Smooth muscle cell of bladder (primary cell): ENCODE measurements around the gene TGM1. TPM values are rescaled to one million over a fixed set of nuclear protein-coding genes. Genes with fewer than 3 reads are reported as not detected.

ENCODE experiments used
- total RNA-seq: library from RNA; depleted of rRNA; stranded (reverse); fragments of >200 nt; gene quantifications from 2 replicates; pipeline ENCODE4 v1.2.3, GENCODE V29; 2014

TGM1 gene
- 0.71 and 1.6 TPM in 2 replicates for total RNA-seq

DNA sequence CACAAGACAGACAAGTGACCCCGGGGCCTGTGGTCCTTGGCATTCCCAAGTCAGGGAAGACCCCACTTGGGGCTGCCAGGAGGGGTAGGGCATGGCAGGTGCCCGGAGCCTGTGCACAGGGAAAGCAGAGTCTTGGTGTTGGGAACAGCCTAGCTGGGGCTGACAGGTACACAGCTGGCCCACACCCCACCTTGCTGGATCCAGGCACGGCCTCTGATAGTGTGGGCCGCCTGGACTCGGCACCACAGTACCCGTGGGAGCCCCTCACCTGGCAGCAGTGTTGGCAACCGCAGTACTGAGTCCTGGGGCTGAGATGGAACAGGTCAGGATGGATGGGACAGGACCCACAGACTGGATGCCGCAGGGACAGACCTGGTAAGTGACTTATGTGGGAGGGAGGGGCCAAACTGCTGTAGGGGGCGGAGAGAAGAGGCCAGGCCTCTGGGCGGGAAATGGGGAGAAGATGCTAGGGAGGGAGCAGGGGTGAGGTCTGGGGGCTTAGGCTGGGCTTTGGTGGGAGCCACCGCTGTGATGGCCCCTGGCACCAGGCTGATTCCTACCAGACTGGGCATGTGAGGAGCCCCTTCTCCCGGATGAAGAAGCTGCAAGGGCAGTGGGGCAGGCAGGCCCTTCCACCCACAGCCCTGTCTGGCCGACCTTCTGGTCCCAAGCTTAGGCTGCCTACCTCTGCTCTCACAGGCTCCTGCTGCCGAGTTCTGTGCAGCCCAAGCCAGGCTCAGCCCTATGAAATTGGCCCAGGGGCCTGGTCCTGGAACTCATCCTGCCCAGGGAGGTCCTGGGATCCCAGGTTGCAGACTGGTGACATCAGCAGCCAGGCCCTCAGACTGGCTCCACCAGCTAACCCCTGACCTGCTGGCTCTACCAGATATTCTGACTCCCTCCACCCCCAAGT, at the start of gene TGM1:
TSS of gene TGM1 (minus strand) at position 357 of the 913 bp plus-strand sequence. CDS start 825 bp downstream, outside the sequence.

DNA sequence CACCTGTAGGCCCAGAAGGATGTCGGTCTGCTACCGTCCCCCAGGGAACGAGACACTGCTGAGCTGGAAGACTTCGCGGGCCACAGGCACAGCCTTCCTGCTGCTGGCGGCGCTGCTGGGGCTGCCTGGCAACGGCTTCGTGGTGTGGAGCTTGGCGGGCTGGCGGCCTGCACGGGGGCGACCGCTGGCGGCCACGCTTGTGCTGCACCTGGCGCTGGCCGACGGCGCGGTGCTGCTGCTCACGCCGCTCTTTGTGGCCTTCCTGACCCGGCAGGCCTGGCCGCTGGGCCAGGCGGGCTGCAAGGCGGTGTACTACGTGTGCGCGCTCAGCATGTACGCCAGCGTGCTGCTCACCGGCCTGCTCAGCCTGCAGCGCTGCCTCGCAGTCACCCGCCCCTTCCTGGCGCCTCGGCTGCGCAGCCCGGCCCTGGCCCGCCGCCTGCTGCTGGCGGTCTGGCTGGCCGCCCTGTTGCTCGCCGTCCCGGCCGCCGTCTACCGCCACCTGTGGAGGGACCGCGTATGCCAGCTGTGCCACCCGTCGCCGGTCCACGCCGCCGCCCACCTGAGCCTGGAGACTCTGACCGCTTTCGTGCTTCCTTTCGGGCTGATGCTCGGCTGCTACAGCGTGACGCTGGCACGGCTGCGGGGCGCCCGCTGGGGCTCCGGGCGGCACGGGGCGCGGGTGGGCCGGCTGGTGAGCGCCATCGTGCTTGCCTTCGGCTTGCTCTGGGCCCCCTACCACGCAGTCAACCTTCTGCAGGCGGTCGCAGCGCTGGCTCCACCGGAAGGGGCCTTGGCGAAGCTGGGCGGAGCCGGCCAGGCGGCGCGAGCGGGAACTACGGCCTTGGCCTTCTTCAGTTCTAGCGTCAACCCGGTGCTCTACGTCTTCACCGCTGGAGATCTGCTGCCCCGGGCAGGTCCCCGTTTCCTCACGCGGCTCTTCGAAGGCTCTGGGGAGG, 47.9 kb upstream of the TGM1 start, which contains the start of gene LTB4R:
TSS of gene LTB4R (plus strand) at position 857 of the 959 bp plus-strand sequence. CDS start 4,150 bp downstream, outside the sequence.

DNA sequence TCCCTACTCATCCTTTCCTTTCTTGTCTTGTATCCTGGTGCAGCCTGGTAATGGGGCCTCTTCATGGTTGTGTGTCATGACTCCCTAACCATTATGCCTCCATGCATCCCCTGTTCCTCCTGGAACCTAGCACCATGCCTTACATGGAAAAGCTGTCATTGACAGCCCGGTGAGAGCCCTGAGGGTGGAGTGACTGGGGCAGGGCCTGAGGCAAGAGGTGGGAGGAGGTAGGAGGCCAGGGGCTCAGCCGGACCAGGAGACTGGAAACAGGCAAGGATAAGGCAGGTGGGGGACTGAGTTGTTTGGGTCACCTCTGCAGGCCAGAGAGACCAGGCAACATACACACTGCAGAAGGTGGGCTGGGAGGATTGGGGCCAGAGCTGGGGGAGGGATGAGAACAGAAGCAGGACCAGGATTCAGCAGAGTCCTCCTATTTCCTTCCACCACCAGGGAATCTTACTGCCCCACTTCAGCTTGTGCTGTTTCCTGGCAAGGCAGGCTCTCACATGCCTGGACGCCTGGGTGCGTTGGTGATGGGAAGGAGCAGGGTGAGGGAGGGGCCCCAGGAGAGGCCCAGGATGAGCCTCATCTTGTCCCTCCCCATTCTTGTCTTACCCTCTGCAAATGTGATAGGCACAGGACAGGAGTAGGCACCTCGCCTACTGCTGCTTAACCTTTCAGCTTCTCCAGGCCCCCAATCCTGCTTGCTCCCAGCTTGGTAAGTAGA, 46.7 kb upstream of the TGM1 start, which contains the start of gene LTB4R2:
TSS of gene LTB4R2 (plus strand) at position 603 of the 727 bp plus-strand sequence. CDS start 525 bp downstream, outside the sequence.

DNA sequence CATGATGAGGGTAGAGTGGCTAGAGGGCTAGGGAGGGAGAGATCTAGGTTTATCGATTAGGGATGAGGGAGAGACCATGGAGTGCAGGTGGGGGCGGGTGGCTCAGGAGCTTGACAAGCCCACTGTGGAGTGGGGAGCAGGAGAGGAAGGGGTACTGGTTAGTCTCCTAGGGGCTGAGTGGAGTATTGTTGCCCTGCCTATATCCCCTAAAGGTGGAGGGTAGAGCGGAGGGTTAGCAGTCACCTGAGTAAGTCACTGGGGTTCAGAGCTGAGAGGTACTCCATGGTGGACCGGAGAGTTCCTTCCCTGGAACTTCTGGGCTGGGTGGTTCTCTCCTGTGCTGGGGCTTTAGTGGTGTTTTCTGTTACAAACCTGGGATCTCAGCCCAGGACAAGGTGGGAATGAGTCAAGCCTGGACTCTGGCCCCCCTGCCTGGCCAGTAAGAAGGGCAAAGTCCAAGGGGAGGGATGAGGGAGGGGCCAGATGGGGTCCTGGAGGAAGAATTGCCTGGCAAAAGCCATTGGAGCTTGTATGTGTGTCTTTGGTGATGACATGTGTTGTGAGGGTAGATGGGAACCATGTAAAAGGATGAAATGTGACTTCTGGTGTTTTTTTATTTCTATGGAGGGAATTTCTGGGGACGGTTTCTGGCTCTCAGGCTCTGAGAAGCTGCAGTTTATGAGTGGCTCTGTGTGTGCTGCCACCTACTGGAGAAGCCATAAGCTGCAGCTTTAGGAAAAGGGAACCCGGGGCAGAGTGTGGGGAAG, 44.8 kb upstream of the TGM1 start, which contains the start of gene CIDEB:
TSS of gene CIDEB (minus strand) at position 403 of the 767 bp plus-strand sequence. CDS start at position 284, 119 bp downstream.

DNA sequence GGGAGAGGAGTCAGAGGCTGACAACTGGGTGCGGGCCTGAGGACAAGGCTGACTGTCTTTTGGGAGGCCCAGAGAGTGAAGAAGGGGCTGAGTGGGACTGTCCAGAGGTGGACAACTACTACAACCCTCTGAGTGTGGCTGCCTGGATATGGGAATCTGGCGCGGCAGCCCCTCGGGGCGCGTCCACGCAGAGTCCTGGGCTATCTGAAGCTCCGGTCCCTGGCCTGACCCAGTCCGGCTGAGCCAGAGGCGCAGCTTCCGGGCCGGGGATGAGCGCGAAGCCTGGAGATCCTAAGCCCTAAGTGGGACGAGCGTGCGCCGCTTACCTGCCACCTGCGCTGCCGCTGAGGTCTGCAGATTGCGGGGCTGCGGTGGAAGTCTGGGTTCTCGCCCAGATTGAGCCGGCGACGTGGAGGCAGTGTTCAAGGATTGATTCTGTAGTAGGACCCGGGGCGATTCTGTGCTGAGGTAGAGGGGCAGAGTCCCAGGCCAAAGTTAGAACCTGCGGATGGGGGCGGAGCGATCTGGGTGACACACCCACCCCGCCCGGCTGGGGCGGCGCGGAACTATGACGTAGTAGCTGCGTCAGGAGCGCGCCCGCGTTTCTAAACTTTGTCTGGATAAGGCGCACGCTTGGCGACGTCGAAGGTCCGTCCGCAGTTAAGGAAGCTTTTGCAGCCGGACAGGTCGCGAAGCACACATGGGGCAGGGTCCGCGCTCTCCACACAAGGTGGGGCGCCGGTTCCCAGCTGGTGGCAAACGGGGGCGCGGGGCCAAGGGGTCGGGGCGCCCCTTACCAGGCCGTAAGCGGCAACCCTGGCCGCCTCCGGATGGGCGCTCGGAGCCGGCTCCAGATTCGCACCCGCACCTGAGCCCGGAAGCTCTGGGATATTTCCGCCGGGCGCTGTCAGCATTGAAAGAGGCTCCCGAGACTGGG, 36.5 kb upstream of the TGM1 start, which contains the start of the genes DHRS1 and NOP9:
TSS of gene DHRS1 (minus strand) at position 526 of the 937 bp plus-strand sequence. CDS start 674 bp downstream, outside the sequence.
TSS of gene NOP9 (plus strand) at position 596 of the 937 bp plus-strand sequence. CDS start at position 701, 105 bp downstream.

DNA sequence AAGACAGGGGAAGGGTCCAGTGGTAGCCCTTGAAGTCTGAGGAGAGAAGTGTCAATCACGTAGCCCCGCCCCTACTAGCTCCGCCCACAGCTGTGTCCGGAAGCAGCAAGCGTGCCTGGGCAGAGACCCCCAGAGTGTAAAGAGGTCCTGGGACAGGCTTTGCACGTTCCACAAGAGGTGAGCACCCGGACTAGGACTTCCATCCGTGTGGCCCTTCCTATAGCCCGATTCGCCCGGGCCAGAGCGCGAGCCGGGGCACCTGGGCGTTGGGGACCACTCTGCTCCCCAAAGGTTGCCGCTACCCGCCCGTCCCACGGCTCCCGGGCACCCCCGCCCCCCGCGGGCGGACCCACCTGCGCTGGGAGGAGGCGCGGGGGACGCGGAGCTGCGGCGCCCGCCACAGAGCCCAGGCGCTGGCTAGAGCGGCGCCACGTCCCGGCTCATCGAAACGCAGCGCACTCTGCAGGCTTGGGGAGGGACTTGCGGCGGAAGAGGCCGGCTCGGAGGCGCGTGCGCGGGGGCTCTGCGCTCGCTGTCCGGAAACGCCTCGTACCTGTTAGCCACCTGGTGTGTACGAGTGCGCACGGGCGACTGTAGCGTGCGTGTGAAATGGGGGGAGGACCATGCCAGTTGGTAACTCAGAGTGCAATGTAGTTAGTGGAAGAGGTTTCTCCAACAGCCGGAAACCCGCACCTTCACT, 8.3 kb upstream of the TGM1 start, which contains the start of gene RABGGTA:
TSS of gene RABGGTA (minus strand) at position 464 of the 700 bp plus-strand sequence. CDS start 482 bp downstream, outside the sequence.

DNA sequence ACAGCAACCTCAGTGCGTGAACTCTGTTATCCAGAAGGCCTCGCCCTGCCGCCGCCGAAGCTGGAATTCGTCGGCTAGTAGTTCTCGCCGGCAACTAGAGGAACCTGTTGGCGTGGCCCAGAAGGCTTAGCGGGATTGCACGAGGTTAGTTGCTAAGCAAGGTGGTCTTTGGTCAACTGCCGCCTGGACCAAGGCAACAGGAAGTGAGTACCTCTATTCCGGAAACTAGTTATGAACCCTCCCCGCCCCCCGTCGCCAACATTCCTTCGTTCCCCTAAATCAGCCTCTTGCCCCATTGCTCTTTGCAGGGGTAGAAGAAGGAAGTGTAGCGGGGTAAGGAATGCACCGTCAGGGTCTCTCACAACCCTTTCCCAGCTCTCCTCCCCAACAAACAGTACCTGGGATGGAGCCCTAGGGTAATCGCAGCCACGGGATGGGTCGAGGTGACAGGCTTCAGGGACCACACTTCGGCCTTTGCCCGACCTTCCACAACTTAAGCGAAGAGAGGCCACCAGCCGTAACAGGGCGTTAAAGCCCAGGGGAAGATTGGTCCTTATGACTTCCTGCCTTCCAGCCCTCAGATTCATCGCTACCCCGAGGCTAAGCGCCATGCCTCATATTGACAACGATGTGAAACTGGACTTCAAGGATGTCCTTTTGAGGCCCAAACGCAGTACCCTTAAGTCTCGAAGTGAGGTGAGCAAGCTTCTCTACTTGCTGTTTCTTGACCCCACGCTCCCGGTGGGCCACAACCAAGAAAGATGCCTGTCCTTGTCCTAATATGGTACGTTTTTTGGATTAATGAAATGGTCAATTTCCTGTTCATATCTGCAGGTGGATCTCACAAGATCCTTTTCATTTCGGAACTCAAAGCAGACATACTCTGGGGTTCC, 30.1 kb downstream of the TGM1 start, which contains the start of gene GMPR2:
TSS of gene GMPR2 (plus strand) at position 285 of the 893 bp plus-strand sequence. CDS start at position 610, 325 bp downstream.

DNA sequence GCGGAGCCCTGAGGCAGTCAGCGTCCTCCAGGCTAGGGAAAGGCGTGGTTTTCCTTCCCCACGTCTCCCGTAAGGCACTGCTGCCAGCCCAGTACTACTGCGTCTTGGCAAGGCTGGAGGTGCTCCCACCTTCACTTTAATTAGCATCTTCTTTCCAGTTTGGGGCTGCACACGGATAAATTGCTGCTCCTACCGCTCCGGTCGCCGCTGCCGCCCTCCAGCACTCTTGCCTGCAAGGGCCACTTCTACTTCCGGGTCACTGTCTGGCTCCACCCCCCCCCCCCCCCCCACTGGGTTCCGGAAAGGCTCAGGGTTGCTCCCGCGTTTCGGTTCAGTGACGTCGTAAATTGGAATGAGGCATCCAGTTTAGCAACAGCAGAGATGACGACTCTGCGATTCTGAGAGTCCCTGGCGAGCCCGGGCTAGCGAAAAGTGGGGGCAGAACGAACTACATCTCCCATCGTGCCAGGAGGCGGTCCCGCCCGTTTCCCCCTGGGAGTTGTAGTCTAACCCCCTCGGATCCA, 30.8 kb downstream of the TGM1 start, which contains the start of gene NEDD8:
TSS of gene NEDD8 (minus strand) at position 247 of the 524 bp plus-strand sequence. CDS start at position 147, 100 bp downstream.

DNA sequence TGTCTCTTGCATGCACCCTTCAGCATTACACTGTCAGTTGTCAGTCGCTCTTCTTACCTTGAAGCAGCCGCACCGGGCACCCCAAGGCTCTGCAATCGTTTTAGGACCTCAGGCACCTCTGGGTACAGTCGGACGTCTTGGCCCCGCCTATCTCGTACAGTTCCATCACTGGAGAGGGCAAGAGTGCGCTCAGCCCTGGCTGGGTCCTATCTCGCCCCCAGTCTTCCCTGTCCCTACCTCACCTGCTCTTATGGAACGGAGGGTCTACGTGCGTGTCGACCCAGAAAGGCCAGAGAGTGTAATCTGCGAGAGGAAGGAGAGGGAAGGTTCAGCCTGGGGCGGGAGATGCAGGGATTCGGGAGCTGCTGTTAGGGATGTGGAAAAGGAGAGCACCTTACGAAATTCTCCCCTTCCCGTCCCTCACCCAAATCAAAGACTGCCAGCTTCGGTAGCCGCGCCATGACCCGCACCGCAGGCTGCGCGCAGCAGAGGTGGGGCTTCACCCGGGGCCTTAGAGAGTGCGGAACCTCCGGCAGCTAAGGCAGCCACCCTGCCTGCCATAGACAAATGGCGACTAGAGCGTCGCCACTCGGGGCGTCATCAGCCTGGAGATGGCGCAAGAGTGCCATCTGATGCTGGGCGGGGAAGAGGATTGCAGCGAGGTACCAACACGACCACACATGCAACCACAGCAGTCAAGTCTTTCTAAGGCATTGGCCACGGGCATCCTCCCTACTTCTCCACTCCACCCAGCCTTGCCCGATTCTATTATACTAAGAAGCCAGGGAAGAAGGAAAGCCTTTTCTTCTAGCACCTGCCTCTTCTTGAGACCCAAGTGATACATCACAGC, 47.3 kb downstream of the TGM1 start, which contains the start of gene MDP1:
TSS of gene MDP1 (minus strand) at position 572 of the 850 bp plus-strand sequence. CDS start at position 461, 111 bp downstream.

DNA sequence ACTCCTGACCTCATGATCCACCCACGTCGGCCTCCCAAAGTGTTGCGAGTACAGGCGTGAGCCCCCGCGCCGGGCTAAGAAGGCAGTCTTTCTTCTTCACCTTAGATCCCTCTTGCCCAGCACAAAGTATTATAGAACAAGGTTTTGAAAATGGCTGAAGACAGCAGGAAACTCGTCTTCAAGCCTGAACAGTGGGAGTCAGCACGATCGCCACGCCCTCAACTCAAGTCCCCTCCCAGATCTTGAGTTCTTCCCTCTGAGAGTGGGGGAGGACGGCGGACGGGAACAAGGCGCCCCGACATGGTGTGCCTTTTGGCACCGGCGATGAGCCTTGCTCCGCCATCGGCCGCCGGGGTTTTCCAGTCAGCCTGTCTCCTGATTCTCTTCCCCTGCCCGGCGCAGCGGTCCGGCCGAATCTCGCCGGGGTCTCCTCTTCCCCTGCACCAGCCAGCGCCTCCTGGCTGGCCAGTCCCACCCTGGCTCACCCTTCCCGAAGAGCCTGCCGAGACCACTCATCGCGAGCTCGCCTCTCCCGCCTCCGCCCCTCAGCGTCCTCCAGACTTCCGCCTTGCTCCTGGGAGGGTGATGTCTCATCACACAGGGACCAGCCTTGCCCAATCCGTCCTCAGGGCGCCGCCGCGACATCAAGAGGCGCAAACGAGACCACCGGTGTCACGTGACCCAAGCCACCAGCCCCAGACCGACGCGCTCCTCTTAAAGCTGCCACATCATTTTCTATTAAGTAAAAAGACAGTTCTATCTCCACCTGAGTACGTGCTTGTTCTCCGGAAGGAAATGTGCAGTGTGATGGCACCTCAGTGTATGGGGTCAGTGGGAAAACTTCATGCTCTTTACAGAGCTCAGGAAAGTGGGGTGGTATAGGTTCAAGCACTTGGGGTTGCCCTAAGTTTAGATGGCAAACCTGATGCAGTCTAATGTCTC, 49.8 kb downstream of the TGM1 start, which contains the start of gene CHMP4A:
TSS of gene CHMP4A (minus strand) at position 565 of the 942 bp plus-strand sequence. CDS start at position 516, 49 bp downstream.

